ENCODE results near the gene MAP3K13. TPM values are rescaled to one million over a fixed set of nuclear protein-coding genes. Genes with fewer than 3 reads are reported as not detected.

MAP3K13 gene
- total RNA-seq = 10 to 100 TPM; 36.4 to 61.0 (median 45.9) TPM
- long read RNA-seq, donor 1, transcript MAP3K13-212 (3 exons, 1,681 nt) = major isoform, 21 of 32 reads
- long read RNA-seq, donor 1, partial matches to known transcripts = 2 of 32 reads
- long read RNA-seq, donor 1, other reads (novel, unspliced or antisense) = 9 of 32 reads
- long read RNA-seq, donor 2, transcript MAP3K13-212 (3 exons, 1,681 nt) = major isoform, 20 of 30 reads
- long read RNA-seq, donor 2, partial matches to known transcripts = 0 of 30 reads
- long read RNA-seq, donor 2, other reads (novel, unspliced or antisense) = 9 of 30 reads

GRCh38 chr3:185362850-185363661 is at the start of gene MAP3K13:
MAP3K13 (plus strand) TSS chr3:185363136; CDS start chr3:185428582, 65,446 bp downstream.
- DNase-seq = peak; percentile 36 to 70 (median 55)
- H3K4me1 ChIP-seq (ENCODE audit: low read depth) = no peaks in the 10 kb centered on the region
- H3K4me3 ChIP-seq = no peak within 1 kb of the TSS
- ATAC-seq = peak; percentile 90
- intact Hi-C loops (cut with DNase I, micrococcal nuclease) = no loop called here
- H3K36me3 ChIP-seq (ENCODE audit: low read depth) = no peaks in the 10 kb centered on the region
- no peaks in the 10 kb centered on the region for H3K9me3 ChIP-seq
- no peak for TF ChIP-seq CTCF (IDR thresholded peaks at IDR 0.05)

- no peak for DNase-seq
- TF ChIP-seq CTCF (IDR thresholded peaks at IDR 0.05) = no peak
- intact Hi-C loops (cut with DNase I, micrococcal nuclease) = no loop called here
Measured at GRCh38 chr3:185313693-185314246, 49.2 kb upstream of the MAP3K13 start.

GRCh38 chr3:185316740-185317412 is 46.1 kb upstream of the MAP3K13 start:
- H3K9me3 ChIP-seq = no peaks in the 10 kb centered on the region
- DNase-seq = no peak
- no peaks in the 10 kb centered on the region for H3K36me3 ChIP-seq (ENCODE audit: low read depth)
- intact Hi-C loops (cut with DNase I, micrococcal nuclease) = no loop called here
- H3K4me3 ChIP-seq = no peak overlapping the region
- no peak for TF ChIP-seq CTCF (IDR thresholded peaks at IDR 0.05)
- peaks cover 12% of the 10 kb centered on the region for H3K4me1 ChIP-seq (ENCODE audit: low read depth)
- peak; percentile 79 for ATAC-seq

More at GRCh38 chr3:185313693-185314246, 49.2 kb upstream of the MAP3K13 start:
- Histone ChIP-seq H3K4me3 (no peak overlapping the region), H3K4me1 (ENCODE audit: low read depth) (peaks cover 8% of the 10 kb centered on the region), H3K36me3 (ENCODE audit: low read depth) (no peaks in the 10 kb centered on the region), H3K9me3 (no peaks in the 10 kb centered on the region)
- ATAC-seq = no peak

GRCh38 chr3:185317674-185318073 is 45.3 kb upstream of the MAP3K13 start:
- no peaks in the 10 kb centered on the region for H3K9me3 ChIP-seq
- peaks cover 12% of the 10 kb centered on the region for H3K4me1 ChIP-seq (ENCODE audit: low read depth)
- intact Hi-C loops (cut with DNase I, micrococcal nuclease) = no loop called here
- no peak for DNase-seq
- no peak for TF ChIP-seq CTCF (IDR thresholded peaks at IDR 0.05)
- H3K36me3 ChIP-seq (ENCODE audit: low read depth) = no peaks in the 10 kb centered on the region
- peak; percentile 48 for ATAC-seq
- H3K4me3 ChIP-seq = no peak overlapping the region

- intact Hi-C loops (cut with DNase I, micrococcal nuclease) = no loop called here
- Histone ChIP-seq H3K36me3 (ENCODE audit: low read depth) (no peaks in the 10 kb centered on the region), H3K9me3 (no peaks in the 10 kb centered on the region), H3K4me1 (ENCODE audit: low read depth) (peaks cover 12% of the 10 kb centered on the region), H3K4me3 (no peak overlapping the region)
- no peak for TF ChIP-seq CTCF (IDR thresholded peaks at IDR 0.05)
- ATAC-seq (peak; percentile 50), DNase-seq (no peak)
Measured at GRCh38 chr3:185318141-185318540, 44.8 kb upstream of the MAP3K13 start.
